Effector memory CD8-positive, alpha-beta T cell (primary cell): ENCODE data around the gene LOXL1.
"Not testable (repeated sequence)": the region's sequence is repeated elsewhere in the genome, so short reads cannot be mapped to it uniquely, and the experiment has no call there.

ENCODE experiments used
- ATAC-seq: fragments of 150-1000 bp; cut with Tn5 transposase; replicated peaks from 2 replicates; pipeline ENCODE4 v1.10.0; 2021; ENCODE audit warnings: mild to moderate bottlenecking, moderate library complexity
- DNase-seq, 3 experiments: peaks; one replicate each; pipeline ENCODE4 v3.0.0; 2021
- H3K27ac Mint-ChIP-seq, 2 donors: one replicate each; pipeline ENCODE4 v1.8.0; 2022; ENCODE audit warnings: mild to moderate bottlenecking in 2 of 2, mixed read lengths in 2 of 2, moderate library complexity in 2 of 2
- H3K27me3 Mint-ChIP-seq, 2 donors: one replicate each; pipeline ENCODE4 v1.8.0; 2022; ENCODE audit warnings: mixed read lengths in 2 of 2
- H3K36me3 Mint-ChIP-seq: one replicate; pipeline ENCODE4 v1.8.0; 2022; ENCODE audit warnings: mild to moderate bottlenecking, moderate library complexity, mixed read lengths; ENCODE audit not compliant: insufficient read depth
- H3K4me1 Mint-ChIP-seq, 2 donors: one replicate each; pipeline ENCODE4 v1.8.0; 2022; ENCODE audit warnings: low read depth in 2 of 2, mixed read lengths in 2 of 2
- H3K4me3 Mint-ChIP-seq, 2 donors: one replicate each; pipeline ENCODE4 v1.8.0; 2022; ENCODE audit warnings: mild to moderate bottlenecking in 2 of 2, mixed read lengths in 2 of 2, moderate library complexity in 2 of 2
- H3K9me3 Mint-ChIP-seq, 2 donors: one replicate each; pipeline ENCODE4 v1.8.0; 2022; ENCODE audit warnings: mixed read lengths in 2 of 2

LOXL1 gene

GRCh38 chr15:73951601-73952000 lies 25.3 kb downstream of the LOXL1 start:
- DNase-seq (no peak), ATAC-seq (no peak)
- Mint-ChIP-seq H3K27ac (no peak overlapping the region), H3K36me3 (peaks cover 7% of the 10 kb centered on the region), H3K27me3 (no peaks in the 10 kb centered on the region), H3K4me3 (no peak overlapping the region), H3K9me3 (no peaks in the 10 kb centered on the region), H3K4me1 (peaks cover 3 to 9% of the 10 kb centered on the region in 2 donors)

GRCh38 chr15:73952171-73952912 lies 26.1 kb downstream of the LOXL1 start:
- Mint-ChIP-seq H3K4me3 (no peak overlapping the region), H3K36me3 (peaks cover 7% of the 10 kb centered on the region), H3K4me1 (peaks cover 3 to 10% of the 10 kb centered on the region in 2 donors), H3K27me3 (no peaks in the 10 kb centered on the region), H3K9me3 (no peaks in the 10 kb centered on the region), H3K27ac (peak overlapping the region in 1 of 2 donors; percentile 49)
- no peak for ATAC-seq
- DNase-seq: no peak

- no peaks in the 10 kb centered on the region for H3K9me3 Mint-ChIP-seq
- H3K4me3 Mint-ChIP-seq: no peak overlapping the region
- ATAC-seq: no peak
- no peak for DNase-seq
- H3K27me3 Mint-ChIP-seq: no peaks in the 10 kb centered on the region
- peaks cover 7% of the 10 kb centered on the region for H3K36me3 Mint-ChIP-seq
- H3K27ac Mint-ChIP-seq: no peak overlapping the region
- peaks cover 6 to 14% of the 10 kb centered on the region in 2 donors for H3K4me1 Mint-ChIP-seq
Measured at GRCh38 chr15:73952913-73953750, 26.9 kb downstream of the LOXL1 start.

- Mint-ChIP-seq H3K4me1 (peaks cover 16 to 21% of the 10 kb centered on the region in 2 donors), H3K4me3 (no peak overlapping the region), H3K36me3 (peaks cover 3% of the 10 kb centered on the region), H3K27me3 (no peaks in the 10 kb centered on the region), H3K27ac (no peak overlapping the region), H3K9me3 (no peaks in the 10 kb centered on the region)
- DNase-seq (no peak), ATAC-seq (no peak)
Measured at GRCh38 chr15:73954188-73955145, 28.2 kb downstream of the LOXL1 start.

- Mint-ChIP-seq H3K9me3 (no peaks in the 10 kb centered on the region), H3K4me3 (no peak overlapping the region), H3K27me3 (no peaks in the 10 kb centered on the region), H3K36me3 (peaks cover 3% of the 10 kb centered on the region), H3K4me1 (peaks cover 20 to 25% of the 10 kb centered on the region in 2 donors), H3K27ac (peak overlapping the region in 1 of 2 donors; percentile 65)
- ATAC-seq (no peak), DNase-seq (no peak)
Measured at GRCh38 chr15:73955326-73955725, 29.1 kb downstream of the LOXL1 start.

GRCh38 chr15:73955861-73956742 lies 29.8 kb downstream of the LOXL1 start:
- Mint-ChIP-seq H3K27ac (peak overlapping the region in 1 of 2 donors; percentile 65), H3K4me3 (no peak overlapping the region), H3K9me3 (no peaks in the 10 kb centered on the region), H3K4me1 (peaks cover 20 to 21% of the 10 kb centered on the region in 2 donors), H3K27me3 (no peaks in the 10 kb centered on the region), H3K36me3 (peaks cover 2% of the 10 kb centered on the region)
- no peak for DNase-seq
- ATAC-seq: no peak

DNA sequence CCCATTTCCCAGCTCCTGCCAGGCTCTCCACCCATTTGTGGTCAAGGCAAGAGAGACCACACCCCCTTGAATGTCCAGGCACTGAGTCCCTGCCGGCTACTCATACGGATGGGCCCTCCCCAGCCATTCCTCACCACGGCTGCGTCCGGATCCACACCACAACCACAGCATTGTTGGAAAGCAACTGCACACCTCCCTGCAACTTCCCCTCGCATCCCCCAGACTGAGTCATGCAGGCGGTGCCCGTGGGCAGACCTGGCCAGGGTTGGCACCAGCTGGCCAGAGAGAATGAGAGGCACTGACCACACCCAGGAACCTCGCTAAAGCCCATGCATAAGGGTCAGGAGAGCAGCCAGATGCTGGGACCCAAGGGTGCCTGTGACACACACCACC lies 30.5 kb downstream of the LOXL1 start:
- no peaks in the 10 kb centered on the region for H3K36me3 Mint-ChIP-seq
- ATAC-seq: no peak
- no peak overlapping the region for H3K4me3 Mint-ChIP-seq
- H3K27ac Mint-ChIP-seq: peak overlapping the region in 1 of 2 donors; percentile 27
- no peaks in the 10 kb centered on the region for H3K9me3 Mint-ChIP-seq
- DNase-seq: no peak
- H3K27me3 Mint-ChIP-seq: no peaks in the 10 kb centered on the region
- peaks cover 17 to 18% of the 10 kb centered on the region in 2 donors for H3K4me1 Mint-ChIP-seq

DNA sequence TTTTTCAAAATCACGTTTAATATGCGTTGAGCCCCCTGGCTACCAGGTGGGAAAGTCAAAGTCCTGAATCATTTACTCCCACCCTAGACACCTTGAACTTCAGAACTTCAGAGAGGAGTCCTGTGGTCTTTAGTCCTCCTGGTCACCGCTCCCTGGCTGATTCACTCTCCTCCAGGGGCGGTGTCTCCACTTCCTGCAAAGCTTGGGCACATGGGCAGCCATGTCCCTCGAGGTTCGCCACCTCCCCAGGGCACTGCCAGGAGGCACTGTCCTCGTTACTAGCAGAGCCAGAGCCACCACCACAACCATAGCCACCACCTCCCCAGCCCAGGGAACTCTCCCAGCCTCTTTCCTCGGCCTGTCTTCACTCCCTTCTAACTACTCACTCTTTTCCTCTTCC lies 31.0 kb downstream of the LOXL1 start:
- no peaks in the 10 kb centered on the region for H3K9me3 Mint-ChIP-seq
- ATAC-seq: no peak
- peak overlapping the region; percentile 3 to 27 for H3K27ac Mint-ChIP-seq
- H3K4me3 Mint-ChIP-seq: no peak overlapping the region
- H3K36me3 Mint-ChIP-seq: no peaks in the 10 kb centered on the region
- H3K27me3 Mint-ChIP-seq: no peaks in the 10 kb centered on the region
- peaks cover 17 to 18% of the 10 kb centered on the region in 2 donors for H3K4me1 Mint-ChIP-seq
- DNase-seq: no peak

DNA sequence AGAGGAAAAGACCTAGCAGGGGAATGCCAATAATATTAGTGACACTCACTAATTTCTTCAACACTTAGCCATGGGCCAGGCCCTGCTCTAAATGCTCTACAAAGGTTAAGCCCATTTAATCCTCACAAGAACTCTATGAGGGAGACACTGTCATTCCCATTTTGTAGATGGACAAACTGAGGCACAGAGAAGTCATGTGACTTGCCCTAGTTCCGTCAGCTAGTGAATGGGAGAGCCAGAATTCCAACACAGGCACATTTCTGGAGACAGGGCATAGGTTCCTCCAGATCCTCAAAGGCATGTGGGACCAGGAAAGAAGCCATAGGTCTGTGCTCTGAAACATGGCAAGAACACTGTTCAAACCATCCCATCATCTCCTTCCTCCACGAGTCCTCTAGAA lies 31.5 kb downstream of the LOXL1 start:
- Mint-ChIP-seq H3K9me3 (no peaks in the 10 kb centered on the region), H3K4me3 (no peak overlapping the region), H3K27ac (peak overlapping the region in 1 of 2 donors; percentile 3), H3K4me1 (peaks cover 17 to 18% of the 10 kb centered on the region in 2 donors), H3K36me3 (no peaks in the 10 kb centered on the region), H3K27me3 (no peaks in the 10 kb centered on the region)
- ATAC-seq (no peak), DNase-seq (no peak)

DNA sequence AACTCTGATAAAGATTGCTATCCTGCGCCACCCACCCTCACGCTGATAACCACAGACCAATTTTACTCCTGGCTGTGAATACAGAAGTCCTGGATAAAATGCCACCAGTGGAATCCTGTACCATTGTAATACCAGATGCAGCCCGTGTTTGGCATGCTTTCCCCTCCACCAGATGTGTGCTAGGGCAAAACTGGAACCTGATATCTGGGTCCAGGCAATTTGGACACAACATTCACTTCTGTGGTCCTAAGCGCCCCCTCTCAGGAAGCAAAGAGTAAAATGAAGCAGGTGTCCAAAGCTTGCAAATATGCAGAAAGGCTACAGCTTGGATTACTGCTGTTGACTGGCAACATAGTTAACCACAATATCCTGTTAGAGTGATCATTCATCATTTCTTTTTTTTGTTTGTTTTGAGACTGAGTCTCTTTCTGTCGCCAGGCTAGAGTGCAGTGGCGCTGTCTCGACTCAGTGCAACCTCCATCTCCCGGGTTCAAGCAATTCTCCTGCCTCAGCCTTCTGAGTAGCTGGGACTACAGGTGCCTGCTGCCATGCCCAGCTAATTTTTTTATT lies 32.8 kb downstream of the LOXL1 start:
- Mint-ChIP-seq H3K4me1 (peaks cover 17 to 18% of the 10 kb centered on the region in 2 donors), H3K4me3 (peak overlapping the region; percentile 44 to 63), H3K9me3 (no peaks in the 10 kb centered on the region), H3K27me3 (no peaks in the 10 kb centered on the region), H3K27ac (peak overlapping the region; percentile 61 to 86), H3K36me3 (no peaks in the 10 kb centered on the region)
- peak; percentile 98 for ATAC-seq
- no peak for DNase-seq

GRCh38 chr15:73959801-73960200 lies 33.5 kb downstream of the LOXL1 start:
- DNase-seq: no peak
- H3K36me3 Mint-ChIP-seq: peaks cover 1% of the 10 kb centered on the region
- no peak for ATAC-seq
- H3K4me1 Mint-ChIP-seq: peaks cover 20% of the 10 kb centered on the region in 2 donors
- H3K27me3 Mint-ChIP-seq: no peaks in the 10 kb centered on the region
- H3K27ac Mint-ChIP-seq: peak overlapping the region; percentile 61 to 86
- no peaks in the 10 kb centered on the region for H3K9me3 Mint-ChIP-seq
- peak overlapping the region; percentile 44 to 63 for H3K4me3 Mint-ChIP-seq

- peaks cover 27 to 28% of the 10 kb centered on the region in 2 donors for H3K4me1 Mint-ChIP-seq
- not testable (repeated sequence) for H3K36me3 Mint-ChIP-seq, H3K4me3 Mint-ChIP-seq, ATAC-seq, H3K27ac Mint-ChIP-seq, H3K9me3 Mint-ChIP-seq, DNase-seq, H3K27me3 Mint-ChIP-seq
Measured at GRCh38 chr15:73960472-73961070, 34.3 kb downstream of the LOXL1 start.
